NCI-H748 (cell line): ENCODE data around the gene UFC1.

Experiments used
- DNase-seq: peaks from one replicate; lab custom pipeline; 2025; ENCODE audit not compliant: unreplicated experiment; lab: John Stamatoyannopoulos, UW

Gene UFC1

DNA sequence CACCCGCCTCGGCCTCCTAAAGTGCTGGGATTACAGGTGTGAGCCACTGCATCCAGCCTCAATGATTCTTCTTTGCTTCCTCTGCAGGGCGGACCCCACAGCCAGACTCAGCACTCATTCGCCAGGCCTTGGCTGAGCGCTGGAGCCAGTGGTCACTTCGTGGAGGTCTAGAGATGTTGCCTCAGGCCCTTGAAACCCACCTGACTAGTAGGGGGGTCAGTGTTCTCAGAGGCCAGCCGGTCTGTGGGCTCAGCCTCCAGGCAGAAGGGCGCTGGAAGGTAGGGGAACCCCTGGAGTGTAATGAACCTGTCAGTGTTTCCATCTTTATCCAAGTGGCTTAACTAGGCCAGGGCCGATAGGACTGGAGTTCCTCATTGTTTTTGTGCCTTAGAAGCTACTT is 15.1 kb downstream of the UFC1 start:
- DNase-seq = no peak

DNA sequence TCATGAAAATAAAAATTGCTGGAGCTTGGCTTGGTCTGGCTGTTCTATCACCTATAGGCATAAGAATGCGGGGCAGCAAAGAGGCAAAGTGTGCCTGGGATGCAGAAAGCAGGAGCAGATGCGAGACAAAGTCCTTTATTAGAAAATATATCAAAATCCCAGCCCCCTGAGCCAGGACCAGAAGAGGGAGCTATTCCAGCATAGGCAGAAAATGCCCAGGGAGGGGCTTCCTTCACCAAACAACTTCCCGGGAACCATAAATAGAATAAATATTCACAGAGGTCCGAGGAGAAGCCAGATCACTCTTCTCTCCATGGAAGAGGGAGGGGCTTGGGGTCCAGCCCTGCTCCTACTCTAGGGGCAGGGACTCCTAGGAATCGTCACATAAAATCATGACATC is 17.4 kb downstream of the UFC1 start:
- DNase-seq = no peak

DNA sequence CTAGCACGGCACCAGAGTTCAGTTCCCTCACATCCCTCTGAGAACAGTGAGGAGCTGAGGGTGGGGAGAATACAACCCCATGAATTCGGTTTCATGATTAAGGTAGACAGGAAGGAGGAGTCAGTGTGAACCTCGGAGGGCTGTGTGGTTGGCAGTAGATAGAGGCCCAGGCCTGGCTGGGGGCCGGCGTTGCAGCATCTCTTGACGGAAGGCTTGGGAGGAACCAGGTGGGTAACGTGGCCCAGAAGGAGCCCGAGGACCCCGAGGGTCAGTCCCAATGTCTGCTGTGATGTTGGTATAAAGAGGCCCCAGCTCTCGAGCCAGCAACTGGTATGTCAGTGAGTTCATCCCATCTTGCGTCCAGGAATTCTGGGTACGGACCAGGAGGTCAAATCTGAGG is 17.9 kb downstream of the UFC1 start:
- DNase-seq = no peak

DNA sequence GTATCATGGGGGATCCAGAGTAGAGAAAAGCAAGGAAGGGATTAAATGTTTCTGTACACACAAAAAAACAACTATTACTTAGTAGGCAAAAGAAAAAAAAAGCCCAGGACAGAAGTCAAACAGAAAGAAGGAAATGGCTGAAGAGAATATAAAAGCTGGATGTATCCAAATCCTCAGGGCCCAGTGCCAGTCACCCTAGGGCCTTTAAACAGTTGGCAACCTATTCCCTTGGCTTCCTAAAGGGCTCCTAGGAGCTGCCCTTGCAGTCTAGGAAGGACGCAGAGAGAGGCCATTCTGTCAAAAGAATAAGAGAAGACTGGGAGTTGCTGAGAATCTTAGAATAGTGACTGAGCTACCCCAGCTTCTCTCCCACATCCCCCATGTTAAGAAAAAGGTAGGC is 18.6 kb downstream of the UFC1 start:
- DNase-seq = no peak

DNA sequence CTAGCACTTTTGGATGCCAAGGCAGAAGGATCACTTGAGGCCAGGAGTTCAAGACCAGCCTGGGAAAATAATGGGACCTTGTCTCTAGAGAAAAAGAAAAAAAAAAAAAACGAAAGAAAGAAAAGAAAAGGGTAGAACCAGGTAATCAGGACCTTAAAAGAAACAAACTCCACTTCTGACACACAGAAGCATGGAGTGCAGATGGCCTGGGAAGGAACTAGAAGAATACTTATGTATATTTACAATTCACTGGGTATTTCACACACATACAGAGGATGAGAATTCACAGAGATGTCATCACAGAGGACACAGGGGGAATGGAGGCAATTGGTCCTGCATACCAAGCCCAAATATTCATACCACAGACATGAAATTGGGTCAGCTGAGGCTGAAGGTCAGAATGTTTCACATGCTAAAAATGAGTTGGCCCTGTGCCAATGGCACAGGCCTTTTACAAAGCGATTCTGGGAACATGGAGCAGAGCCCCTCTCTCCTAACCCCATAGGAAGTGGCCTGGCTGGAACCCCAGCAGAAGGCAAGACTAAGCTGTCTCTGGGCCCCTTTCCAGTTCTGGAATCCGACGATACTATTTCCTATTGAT is 19.1 kb downstream of the UFC1 start:
- no peak for DNase-seq

DNA sequence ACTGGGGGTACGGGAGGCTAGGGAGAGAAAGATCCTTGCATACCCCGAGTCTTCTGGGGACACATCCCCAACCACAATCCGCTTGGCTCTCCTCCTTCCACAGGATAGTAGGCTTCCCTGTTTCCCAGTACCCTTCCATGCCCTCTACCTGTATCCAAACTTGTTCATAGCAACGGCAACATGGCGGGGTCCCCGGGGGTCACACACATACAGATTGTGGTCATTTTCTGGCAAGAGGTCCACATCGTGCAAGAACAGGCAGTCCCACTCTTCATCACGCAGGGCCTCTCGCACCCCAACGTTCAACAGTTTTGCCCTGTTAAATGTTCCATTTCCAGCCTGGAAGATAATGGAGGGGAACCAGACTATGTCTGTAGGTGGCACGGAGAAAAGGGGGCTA is 19.9 kb downstream of the UFC1 start:
- DNase-seq = no peak

DNA sequence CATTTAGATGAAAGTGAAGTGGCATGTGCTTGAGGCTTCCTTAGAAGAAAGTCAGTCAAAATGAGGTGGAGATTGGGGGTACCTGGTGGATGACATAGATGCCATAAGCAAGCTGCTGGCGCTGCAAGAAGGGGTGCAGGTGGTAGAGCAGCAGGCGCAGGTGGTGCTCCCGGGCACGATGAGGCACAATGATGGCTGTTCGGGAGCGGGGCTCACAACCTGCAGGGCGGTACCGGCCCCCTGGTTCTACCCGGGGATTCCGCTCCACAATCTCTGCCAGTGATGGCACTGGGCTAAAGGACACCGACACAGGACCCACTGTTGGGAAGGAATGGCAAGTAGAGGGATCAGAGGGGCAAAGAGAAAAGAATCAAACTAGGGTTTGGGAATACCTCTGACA is 21.1 kb downstream of the UFC1 start:
- no peak for DNase-seq

DNA sequence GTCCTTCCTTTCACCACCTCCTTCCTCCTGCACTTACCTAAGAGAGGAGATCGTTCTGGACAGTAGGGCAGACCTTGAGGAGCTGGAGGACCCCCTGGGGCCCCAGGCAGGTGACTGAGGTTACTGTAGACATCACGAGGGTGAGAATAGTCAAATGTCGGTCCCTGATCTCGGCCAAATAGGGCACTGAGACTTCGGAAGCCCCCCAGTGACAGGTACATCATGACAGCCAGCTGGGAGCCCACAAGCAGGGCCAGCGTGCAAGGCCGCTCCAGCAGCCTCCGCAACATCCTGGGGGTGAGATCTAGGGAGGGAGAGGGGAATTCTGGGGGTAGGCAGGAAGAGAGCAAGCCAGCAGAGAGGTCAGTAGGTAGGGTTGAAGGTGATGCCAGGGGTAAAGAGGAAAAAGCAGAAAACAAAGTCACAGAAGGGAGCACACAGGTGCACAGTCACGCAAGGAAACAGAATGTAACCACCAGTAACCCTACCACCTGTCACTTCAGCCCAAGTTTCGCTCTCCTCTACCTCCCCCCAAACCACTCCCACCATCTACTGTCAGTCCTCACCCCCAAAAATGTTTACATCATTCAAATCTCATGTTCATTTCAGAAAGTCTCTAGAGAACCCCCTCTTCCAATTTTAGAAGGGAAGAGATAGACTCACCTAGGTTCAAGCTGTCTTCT is 22.1 kb downstream of the UFC1 start:
- DNase-seq = no peak

DNA sequence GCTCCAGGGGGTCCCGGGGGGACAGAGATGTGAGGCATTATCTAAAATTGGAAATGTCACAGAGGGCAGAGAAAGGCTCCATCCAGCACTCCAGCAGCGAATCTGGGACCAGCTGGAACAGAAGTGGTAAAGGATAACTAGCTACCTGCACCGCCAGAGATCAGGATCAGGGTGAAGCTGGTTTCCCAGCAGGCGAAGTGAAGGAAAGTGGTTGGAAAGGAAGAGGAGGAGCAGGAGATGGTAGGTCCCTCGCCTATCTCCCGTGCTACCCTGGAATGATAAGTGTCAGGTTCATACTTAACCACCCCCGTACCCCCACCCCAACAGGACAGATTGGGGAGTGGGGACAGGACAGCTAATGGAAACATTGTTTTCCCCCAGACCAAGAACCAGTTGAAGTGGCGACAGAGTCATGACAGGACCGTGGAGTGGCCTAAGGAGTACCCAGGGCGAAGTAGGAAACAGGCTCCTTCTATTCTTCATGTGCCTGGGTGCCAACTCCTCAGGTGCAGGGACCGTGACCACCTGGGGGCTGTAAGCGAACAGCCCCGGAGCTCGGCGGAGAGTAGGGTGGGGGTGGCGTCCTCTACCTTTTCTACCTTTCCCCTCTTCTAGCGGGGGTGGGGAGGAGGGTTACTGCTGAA is 22.8 kb downstream of the UFC1 start:
- no peak for DNase-seq

DNA sequence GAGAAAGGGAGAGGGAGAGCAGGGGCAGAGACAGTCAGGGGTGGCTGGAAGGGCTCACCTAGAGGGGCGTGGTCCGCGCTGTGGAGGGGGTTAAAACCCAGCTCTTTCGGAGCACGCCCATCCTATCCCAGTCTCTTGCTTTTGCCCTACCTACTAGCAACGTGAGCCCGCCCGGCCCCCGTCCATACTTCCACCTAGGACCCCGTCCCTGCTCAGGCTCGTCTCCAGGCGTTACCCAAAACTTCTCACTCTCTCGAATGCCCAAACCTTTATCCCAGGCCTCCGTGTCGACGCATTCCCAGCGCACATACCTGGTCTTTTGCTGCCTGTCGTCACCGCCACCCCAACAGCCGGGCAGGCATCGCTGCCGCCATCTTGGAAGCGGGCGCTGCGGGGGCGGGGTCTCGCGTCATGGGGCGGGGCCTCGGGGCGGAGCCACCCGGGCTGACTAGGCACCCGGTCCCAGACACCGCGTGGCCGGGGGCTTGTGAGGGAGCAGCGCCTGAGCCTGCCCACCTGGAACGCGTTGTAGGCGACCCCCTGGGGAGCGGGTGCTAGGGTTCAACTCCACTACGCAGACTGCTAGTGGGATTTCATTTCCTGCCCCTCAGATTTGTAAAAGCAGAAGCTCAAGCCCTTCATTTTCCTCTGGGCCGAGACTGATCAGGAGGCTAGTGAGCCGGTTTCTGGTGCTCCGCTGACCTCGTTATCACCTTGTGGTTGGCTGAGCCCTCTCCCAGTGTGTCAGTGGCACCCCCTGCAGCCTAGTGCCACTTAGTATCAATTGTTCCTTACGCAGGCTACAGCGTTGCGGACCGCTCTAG is 23.5 kb downstream of the UFC1 start, which contains the start of gene B4GALT3:
TSS of gene B4GALT3 (minus strand) at position 396 of the 824 bp plus-strand sequence. CDS start 1,447 bp downstream, outside the sequence.
- peak; percentile 90 for DNase-seq

DNA sequence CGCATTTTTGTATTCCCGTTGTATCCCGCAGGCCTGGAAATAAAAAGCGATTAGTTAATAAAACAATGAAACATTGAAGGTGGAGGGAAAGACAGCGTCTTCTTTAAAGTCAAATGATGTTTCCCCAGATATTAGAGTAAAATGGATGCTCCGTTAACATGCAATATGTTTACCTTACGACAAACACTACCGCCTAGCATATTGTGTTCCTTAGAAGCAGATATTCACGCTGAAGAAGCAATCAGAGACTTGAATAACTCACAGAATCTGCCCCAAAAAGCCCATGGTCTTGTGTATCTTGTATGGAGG is 24.1 kb downstream of the UFC1 start:
- peak; percentile 56 for DNase-seq

DNA sequence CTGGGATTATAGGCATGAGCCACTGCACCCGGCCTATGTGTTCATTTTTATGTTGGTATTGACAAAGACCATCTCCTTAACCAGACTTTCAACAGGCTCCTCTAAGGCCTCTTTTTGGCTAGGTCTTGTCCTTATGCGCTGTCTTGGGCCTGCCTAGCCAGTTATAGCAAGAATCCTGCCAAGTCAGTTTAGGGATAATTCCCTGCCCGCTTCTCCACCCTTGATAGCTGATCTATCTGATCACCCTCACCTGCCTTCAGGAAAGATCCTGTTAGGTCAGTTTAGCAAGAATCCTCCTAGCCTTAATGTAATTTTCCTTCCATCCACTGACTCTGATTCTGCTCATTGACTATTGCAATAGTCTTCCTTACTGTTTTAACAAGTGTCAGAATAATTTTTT is 25.9 kb downstream of the UFC1 start:
- no peak for DNase-seq

DNA sequence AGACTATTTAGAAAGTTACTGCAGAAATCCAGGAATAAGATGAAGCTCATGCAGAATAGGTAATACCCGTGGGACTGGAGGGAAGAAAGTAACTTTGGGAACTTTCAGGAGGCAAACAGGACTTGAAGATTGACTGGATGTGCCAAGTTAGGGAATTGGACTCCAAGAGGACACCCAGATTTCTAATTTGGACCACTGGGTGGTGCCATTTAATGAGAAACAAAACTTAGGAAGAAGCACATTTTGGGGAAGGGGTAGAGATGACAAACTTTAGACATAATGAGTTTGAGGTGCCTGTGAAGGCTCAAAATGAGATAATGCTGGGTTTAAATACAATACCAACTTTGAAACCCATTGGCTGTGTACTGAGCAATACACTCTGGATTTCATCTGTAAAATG is 26.9 kb downstream of the UFC1 start:
- no peak for DNase-seq

DNA sequence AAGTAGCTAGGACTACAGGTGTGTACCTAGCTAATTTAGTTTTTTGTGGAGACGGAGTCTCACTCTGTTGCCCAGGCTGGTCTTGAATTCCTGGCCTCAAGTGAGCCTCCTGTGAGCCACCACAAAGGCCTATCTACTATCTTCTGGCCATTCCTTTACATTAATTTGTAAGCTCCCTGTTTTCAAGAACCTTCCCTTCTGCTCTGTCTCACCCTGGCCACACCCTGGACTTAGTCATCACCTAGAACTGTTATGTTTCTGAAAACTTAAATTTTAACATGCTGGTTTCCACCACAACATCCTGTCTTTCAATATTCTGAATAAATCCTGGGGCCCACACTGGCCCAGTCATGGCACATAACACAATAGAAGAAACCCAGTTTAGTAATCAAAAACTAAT is 28.4 kb downstream of the UFC1 start:
- no peak for DNase-seq

DNA sequence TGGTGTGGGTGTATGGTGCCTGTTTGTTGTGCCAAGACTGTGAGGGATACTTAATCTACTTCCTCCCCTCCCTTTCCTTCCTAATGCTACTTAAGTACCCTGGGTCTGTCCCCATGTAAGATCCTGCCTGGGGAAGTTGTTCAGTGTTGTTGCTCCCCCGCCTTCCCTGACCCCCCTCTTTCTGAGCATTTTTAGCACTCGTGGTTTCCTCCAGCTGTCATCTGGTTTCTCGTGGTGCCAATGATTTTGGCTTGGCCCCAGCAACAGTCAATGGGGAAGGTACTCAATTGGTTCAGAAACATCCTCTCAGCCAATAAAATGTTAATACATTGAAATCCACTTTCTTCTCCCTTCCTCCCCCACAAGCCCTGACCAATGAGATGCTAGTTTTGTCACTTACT is 31.5 kb downstream of the UFC1 start:
- DNase-seq = no peak

DNA sequence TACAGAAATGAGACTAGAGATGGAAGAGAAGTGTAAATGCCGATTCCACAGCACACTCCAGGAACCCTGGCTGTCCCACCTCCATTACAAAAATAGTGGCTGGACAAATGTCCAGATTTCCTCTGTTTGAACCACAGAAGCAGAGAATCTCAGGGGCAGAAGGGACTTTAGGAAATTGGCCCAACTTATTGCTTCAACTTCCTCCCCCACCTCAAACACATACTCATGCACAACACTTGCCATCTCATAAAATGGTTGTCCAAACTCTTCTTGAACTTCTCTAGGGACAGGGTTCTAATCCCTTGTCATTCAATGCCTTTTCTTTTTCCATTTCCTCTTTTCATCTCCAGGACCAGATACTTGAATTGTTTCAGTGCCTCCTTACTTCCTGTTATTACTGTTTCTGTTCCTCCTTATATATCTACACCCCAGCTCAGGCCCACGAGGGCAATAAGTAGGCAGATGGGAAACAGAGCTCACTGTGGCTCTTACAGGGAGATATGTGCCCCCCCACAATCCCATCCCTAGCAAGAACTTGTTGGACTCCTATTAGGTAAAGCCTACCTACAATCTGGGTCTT is 32.0 kb downstream of the UFC1 start:
- no peak for DNase-seq

DNA sequence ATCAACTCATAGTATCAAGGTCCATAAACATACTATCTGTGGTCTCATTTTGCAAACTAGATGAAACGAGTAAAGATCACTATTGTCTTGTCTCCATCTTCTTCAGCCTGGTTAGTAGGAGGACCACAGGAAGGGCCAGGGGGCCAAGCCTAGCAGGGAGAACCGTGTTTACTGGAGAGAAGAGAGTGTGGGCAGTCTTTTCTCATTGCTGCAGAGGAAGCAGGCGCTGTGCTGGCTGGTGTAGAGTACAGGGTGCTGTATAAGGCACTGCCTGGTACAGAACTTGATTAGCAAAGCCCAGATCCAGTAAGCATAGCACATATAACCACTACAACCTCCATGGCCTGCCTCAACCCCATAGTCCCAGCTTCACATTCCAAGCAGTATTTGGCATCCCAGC is 33.5 kb downstream of the UFC1 start:
- DNase-seq = no peak

DNA sequence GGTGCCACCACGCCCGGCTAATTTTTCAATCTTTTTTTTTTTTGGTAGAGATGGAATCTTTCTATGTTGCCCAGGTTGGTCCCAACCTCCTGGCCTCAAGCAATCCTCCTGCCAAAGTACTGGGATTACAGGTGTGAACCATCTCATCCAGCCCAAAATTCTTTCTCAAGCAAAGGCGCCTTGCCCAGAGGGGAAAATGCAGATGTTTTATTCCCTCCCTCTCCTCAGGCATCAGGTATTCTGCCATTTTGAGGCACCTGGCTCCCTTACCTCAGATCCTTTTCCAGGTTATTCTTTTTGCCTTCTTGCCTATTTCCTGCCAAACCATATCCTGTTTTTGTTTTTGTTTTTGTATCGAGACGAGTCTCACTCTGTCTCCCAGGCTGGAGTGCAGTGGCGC is 34.6 kb downstream of the UFC1 start:
- no peak for DNase-seq

DNA sequence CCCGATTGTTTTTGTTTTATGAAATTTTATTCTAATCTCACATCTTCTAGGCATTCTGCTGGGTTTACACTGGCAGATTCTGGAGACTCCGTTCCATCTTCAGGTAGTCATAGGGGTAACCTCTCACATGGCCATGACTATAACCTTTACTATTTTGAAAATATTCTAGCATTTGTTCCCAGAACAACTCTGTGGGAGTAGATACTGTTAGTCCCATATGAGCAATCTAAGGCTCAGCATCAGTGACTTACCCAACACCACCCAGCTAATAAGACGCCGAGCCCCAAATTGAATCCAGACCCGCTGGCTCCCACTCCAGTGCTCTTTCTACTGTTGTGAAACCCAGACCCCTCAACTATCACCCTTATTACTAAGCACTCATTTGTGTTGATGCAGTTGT is 35.3 kb downstream of the UFC1 start:
- DNase-seq = no peak

DNA sequence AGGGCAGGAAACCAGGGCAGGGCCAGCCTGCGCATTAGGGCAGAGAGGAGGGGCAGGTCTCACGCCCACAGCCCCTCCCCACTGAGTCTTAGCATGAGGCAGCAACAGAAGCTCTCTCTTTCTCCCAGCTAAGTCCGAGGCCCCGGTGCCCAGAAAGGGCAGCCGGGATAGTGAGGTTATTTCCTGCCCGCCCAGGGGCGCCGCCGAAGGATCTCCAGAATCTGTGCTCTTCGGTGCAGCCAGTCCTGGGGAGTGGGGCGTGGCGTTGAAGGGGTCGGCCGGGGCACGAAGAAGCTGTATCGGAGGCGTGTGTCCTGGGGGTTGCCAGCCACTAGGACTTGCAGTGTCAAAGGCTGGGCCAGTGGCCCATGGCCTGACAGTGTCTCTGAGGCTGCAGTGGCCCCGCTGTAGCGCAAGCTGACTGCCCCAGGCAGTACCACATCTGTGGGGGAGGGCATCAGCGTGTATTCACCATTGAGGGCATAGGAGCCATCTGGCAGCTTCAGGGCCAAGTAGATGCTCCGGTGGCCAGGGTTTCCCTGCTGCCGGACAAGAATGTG is 37.3 kb downstream of the UFC1 start:
- DNase-seq = no peak

DNA sequence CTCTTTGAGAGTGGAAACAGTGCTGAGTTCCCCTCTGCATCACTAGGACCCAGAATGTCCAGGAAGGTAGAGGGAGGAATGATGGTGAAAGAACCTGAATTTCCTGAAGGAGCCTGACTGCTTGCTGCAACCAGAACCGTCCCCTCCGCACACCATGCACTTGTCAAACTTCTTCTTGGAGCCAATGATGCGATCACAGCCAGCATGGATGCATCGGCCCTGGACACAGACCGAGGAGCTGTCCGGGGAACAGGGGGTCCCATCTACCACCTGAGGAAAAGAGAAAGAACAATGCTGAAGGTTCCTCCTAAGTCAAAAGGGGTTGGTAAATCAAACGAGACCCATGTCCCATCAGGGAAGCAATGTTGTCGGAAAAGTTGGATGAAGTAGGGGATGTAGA is 38.2 kb downstream of the UFC1 start:
- no peak for DNase-seq
